ENCODE measurements around the gene RFX3.

RFX3 gene

GRCh38 chr9:3513265-3513818, 12.5 kb downstream of the RFX3 start:
- no peak for DNase-seq

GRCh38 chr9:3511551-3511950, 14.2 kb downstream of the RFX3 start:
- no peak for DNase-seq

GRCh38 chr9:3510796-3511195, 15.0 kb downstream of the RFX3 start:
- DNase-seq = no peak

- DNase-seq = no peak
Observed at GRCh38 chr9:3509926-3510325, 15.9 kb downstream of the RFX3 start.

- DNase-seq = no peak
Observed at GRCh38 chr9:3508521-3509291, 17.1 kb downstream of the RFX3 start.

- DNase-seq = no peak
Observed at GRCh38 chr9:3508078-3508431, 17.7 kb downstream of the RFX3 start.

- no peak for DNase-seq
Observed at GRCh38 chr9:3507395-3508077, 18.3 kb downstream of the RFX3 start.

GRCh38 chr9:3506164-3506563, 19.6 kb downstream of the RFX3 start:
- DNase-seq = no peak

- no peak for DNase-seq
Observed at GRCh38 chr9:3502560-3503398, 23.0 kb downstream of the RFX3 start.

GRCh38 chr9:3500044-3500443, 25.8 kb downstream of the RFX3 start:
- no peak for DNase-seq

GRCh38 chr9:3498691-3499090, 27.1 kb downstream of the RFX3 start:
- no peak for DNase-seq

GRCh38 chr9:3497857-3498256, 27.9 kb downstream of the RFX3 start:
- no peak for DNase-seq

GRCh38 chr9:3497401-3497800, 28.4 kb downstream of the RFX3 start:
- no peak for DNase-seq

GRCh38 chr9:3495855-3496254, 29.9 kb downstream of the RFX3 start:
- DNase-seq = no peak

- DNase-seq = no peak
Observed at GRCh38 chr9:3492214-3492613, 33.6 kb downstream of the RFX3 start.

GRCh38 chr9:3491450-3491849, 34.4 kb downstream of the RFX3 start:
- DNase-seq = no peak

GRCh38 chr9:3490957-3491356, 34.8 kb downstream of the RFX3 start:
- no peak for DNase-seq

GRCh38 chr9:3482578-3482977, 43.2 kb downstream of the RFX3 start:
- DNase-seq = no peak

GRCh38 chr9:3480353-3480655, 45.5 kb downstream of the RFX3 start:
- DNase-seq = no peak

- no peak for DNase-seq
Observed at GRCh38 chr9:3479514-3480352, 46.1 kb downstream of the RFX3 start.

- DNase-seq = no peak
Observed at GRCh38 chr9:3478549-3478953, 47.2 kb downstream of the RFX3 start.

- DNase-seq = no peak
Observed at GRCh38 chr9:3477236-3477834, 48.5 kb downstream of the RFX3 start.

Data from T1000 (cell line).